ENCODE measurements around the gene FBXO40. TPM values are rescaled to one million over a fixed set of nuclear protein-coding genes. Genes with fewer than 3 reads are reported as not detected.

FBXO40 gene
- polyA plus RNA-seq, 4 donors = 0.01 TPM; not detected in 3

DNA sequence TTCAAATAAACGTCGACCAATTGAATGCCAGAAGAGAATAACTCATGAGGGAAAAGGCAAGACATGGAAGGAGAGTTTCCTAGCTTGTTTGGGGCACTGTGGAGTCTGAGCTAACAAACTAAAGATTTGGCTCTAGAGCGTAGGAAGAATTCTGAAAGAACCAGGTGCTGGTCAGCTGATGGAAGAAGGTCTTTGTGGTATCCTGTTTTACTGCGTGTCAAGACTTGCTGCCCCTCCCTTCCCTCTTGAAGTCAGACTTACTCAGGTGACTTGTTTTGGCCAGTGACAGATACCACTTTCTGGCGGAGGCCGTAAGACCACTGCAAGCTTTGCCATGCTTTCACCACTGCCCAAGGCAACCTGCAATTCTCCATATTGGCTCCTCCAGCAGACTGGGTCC lies 68.2 kb downstream of the FBXO40 start:
- Histone ChIP-seq H3K4me3 (ENCODE audit: low read depth in 1 of 3, low read length in 3 of 3) (no peak overlapping the region), H3K27me3 (ENCODE audit: control insufficient read depth in 3 of 3, insufficient read depth in 3 of 3, low read length in 3 of 3) (no peaks in the 10 kb centered on the region), H3K9me3 (ENCODE audit: control insufficient read depth in 2 of 2, insufficient read depth in 1 of 2, low read depth in 1 of 2, low read length in 1 of 2) (no peaks in the 10 kb centered on the region), H3K27ac (ENCODE audit: low read depth in 1 of 3, low read length in 2 of 3) (peak overlapping the region in 1 of 3 donors; percentile 92), H3K36me3 (ENCODE audit: control insufficient read depth in 3 of 3, insufficient read depth in 2 of 3, low read depth in 1 of 3, low read length in 3 of 3) (peaks cover 14 to 23% (median 20%) of the 10 kb centered on the region in 3 donors), H3K4me1 (ENCODE audit: control insufficient read depth in 3 of 3, insufficient read depth in 2 of 3, low read depth in 1 of 3, low read length in 2 of 3) (no peaks in the 10 kb centered on the region)
- DNase-seq (no peak), FAIRE-seq (no peak)
- WGBS, 3 donors = 89 to 96% (median 89%) methylated on average over 6 of the region's 6 CpGs

DNA sequence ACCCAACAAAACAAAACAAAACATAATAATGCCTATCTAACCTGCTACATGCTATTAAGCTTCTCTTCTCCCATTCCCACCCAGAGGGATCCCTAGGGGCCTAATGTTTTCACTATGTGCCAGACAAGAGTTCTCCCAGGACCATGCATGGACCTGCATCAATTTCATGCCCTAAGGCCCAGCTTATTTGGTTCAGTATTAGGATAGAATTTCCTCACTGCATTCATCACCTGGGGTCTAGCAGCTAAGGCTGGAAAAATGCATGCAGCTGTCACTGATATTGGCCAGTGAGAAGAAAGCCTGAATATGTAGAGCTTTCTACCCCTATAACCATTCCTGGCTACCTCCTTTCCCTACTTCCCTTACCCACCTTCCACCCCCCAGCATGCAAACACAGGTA lies 69.6 kb downstream of the FBXO40 start:
- Histone ChIP-seq H3K9me3 (ENCODE audit: control insufficient read depth in 2 of 2, insufficient read depth in 1 of 2, low read depth in 1 of 2, low read length in 1 of 2) (no peaks in the 10 kb centered on the region), H3K4me3 (ENCODE audit: low read depth in 1 of 3, low read length in 3 of 3) (no peak overlapping the region), H3K27me3 (ENCODE audit: control insufficient read depth in 3 of 3, insufficient read depth in 3 of 3, low read length in 3 of 3) (no peaks in the 10 kb centered on the region), H3K27ac (ENCODE audit: low read depth in 1 of 3, low read length in 2 of 3) (no peak overlapping the region), H3K4me1 (ENCODE audit: control insufficient read depth in 3 of 3, insufficient read depth in 2 of 3, low read depth in 1 of 3, low read length in 2 of 3) (no peaks in the 10 kb centered on the region), H3K36me3 (ENCODE audit: control insufficient read depth in 3 of 3, insufficient read depth in 2 of 3, low read depth in 1 of 3, low read length in 3 of 3) (peaks cover 17 to 32% (median 24%) of the 10 kb centered on the region in 3 donors)
- FAIRE-seq (no peak), DNase-seq (no peak)

DNA sequence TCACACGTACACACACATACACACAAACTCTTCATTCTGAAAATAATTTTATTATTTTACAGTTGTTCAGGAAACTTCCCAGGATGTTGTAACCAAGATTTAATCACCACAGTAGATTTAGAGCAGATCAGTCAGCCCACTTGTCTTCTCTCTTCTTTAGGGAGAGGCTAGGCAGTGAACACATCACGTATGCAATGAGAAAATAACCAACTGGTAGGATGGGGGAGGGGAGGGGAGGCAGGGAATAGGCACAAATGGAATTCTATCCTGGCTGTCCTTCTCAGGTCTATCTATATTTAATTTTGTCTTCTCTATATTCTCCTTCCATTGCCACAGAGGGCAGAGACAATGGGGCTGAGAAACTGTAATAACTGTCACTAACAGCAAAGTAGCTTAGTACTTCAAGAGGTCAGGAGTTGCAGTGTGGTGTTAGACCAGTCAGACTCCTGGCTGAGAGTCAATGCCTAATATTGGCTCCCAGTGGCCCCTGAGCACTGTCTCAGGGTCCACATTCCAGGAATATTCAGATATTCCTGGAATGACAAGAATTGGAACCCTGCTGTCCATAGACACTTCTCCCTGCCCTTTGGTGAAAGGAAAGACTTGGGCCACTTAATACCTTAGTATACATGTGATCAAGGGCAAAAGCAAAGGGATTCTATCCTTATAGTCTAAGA lies 70.1 kb downstream of the FBXO40 start:
- no peaks in the 10 kb centered on the region for H3K4me1 ChIP-seq (ENCODE audit: control insufficient read depth in 3 of 3, insufficient read depth in 2 of 3, low read depth in 1 of 3, low read length in 2 of 3)
- DNase-seq (no peak), FAIRE-seq (no peak)
- H3K36me3 ChIP-seq (ENCODE audit: control insufficient read depth in 3 of 3, insufficient read depth in 2 of 3, low read depth in 1 of 3, low read length in 3 of 3) = peaks cover 17 to 34% (median 28%) of the 10 kb centered on the region in 3 donors
- 47 to 85% (median 62%) methylated on average over 2 of the region's 2 CpGs for WGBS, 3 donors
- H3K27ac ChIP-seq (ENCODE audit: low read depth in 1 of 3, low read length in 2 of 3) = no peak overlapping the region
- no peaks in the 10 kb centered on the region for H3K9me3 ChIP-seq (ENCODE audit: control insufficient read depth in 2 of 2, insufficient read depth in 1 of 2, low read depth in 1 of 2, low read length in 1 of 2)
- H3K27me3 ChIP-seq (ENCODE audit: control insufficient read depth in 3 of 3, insufficient read depth in 3 of 3, low read length in 3 of 3) = no peaks in the 10 kb centered on the region
- no peak overlapping the region for H3K4me3 ChIP-seq (ENCODE audit: low read depth in 1 of 3, low read length in 3 of 3)

DNA sequence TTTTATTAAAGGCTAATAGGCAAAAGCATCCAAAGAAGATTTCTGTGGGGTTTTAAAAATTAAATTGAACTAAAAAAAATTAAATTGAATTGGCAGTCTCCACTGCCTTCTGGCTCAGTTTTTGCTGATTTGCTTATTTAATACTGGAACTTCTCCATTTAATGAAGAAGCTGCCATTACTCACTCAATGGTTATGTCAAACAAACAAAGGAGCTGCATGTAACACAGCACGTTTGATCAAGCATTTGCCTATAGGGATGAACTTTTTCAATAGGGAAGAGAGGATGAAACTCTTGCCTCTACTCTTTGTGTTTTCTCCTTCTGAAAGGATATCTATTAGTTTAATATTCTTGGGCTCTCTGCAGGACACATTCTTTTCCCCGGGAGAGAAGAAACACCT lies 72.3 kb downstream of the FBXO40 start:
- Histone ChIP-seq H3K4me3 (ENCODE audit: low read depth in 1 of 3, low read length in 3 of 3) (no peak overlapping the region), H3K36me3 (ENCODE audit: control insufficient read depth in 3 of 3, insufficient read depth in 2 of 3, low read depth in 1 of 3, low read length in 3 of 3) (peaks cover 17 to 38% (median 31%) of the 10 kb centered on the region in 3 donors), H3K27me3 (ENCODE audit: control insufficient read depth in 3 of 3, insufficient read depth in 3 of 3, low read length in 3 of 3) (no peaks in the 10 kb centered on the region), H3K9me3 (ENCODE audit: control insufficient read depth in 2 of 2, insufficient read depth in 1 of 2, low read depth in 1 of 2, low read length in 1 of 2) (no peaks in the 10 kb centered on the region), H3K27ac (ENCODE audit: low read depth in 1 of 3, low read length in 2 of 3) (no peak overlapping the region), H3K4me1 (ENCODE audit: control insufficient read depth in 3 of 3, insufficient read depth in 2 of 3, low read depth in 1 of 3, low read length in 2 of 3) (no peaks in the 10 kb centered on the region)
- DNase-seq (no peak), FAIRE-seq (no peak)
- 61 to 67% (median 61%) methylated on average over 2 of the region's 2 CpGs for WGBS, 3 donors

DNA sequence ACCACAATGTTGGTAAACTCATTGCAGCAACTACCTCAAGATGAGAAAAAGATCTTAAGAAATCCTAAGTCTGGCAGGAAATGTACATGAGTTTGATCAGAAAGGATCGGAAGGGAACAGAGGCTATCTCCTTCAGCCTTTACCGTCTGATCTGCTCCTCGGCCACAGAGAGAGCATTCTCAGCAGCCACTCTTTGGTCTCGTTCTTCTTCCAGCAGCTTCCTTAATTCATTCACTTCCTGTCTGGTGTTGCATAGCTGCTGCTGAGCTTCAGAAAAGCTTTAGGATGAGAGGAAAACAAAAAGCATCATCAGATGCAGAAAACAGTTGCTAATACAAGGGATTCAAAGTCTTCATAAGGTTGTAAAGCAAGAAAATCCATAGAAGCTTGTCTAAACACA lies 74.2 kb downstream of the FBXO40 start:
- Histone ChIP-seq H3K9me3 (ENCODE audit: control insufficient read depth in 2 of 2, insufficient read depth in 1 of 2, low read depth in 1 of 2, low read length in 1 of 2) (no peaks in the 10 kb centered on the region), H3K27me3 (ENCODE audit: control insufficient read depth in 3 of 3, insufficient read depth in 3 of 3, low read length in 3 of 3) (no peaks in the 10 kb centered on the region), H3K36me3 (ENCODE audit: control insufficient read depth in 3 of 3, insufficient read depth in 2 of 3, low read depth in 1 of 3, low read length in 3 of 3) (peaks cover 17 to 40% (median 30%) of the 10 kb centered on the region in 3 donors), H3K4me1 (ENCODE audit: control insufficient read depth in 3 of 3, insufficient read depth in 2 of 3, low read depth in 1 of 3, low read length in 2 of 3) (no peaks in the 10 kb centered on the region), H3K4me3 (ENCODE audit: low read depth in 1 of 3, low read length in 3 of 3) (no peak overlapping the region), H3K27ac (ENCODE audit: low read depth in 1 of 3, low read length in 2 of 3) (peak overlapping the region in 1 of 3 donors; percentile 17)
- WGBS, 3 donors = 86 to 98% (median 92%) methylated on average over 4 of the region's 4 CpGs
- DNase-seq = no peak
- no peak for FAIRE-seq

DNA sequence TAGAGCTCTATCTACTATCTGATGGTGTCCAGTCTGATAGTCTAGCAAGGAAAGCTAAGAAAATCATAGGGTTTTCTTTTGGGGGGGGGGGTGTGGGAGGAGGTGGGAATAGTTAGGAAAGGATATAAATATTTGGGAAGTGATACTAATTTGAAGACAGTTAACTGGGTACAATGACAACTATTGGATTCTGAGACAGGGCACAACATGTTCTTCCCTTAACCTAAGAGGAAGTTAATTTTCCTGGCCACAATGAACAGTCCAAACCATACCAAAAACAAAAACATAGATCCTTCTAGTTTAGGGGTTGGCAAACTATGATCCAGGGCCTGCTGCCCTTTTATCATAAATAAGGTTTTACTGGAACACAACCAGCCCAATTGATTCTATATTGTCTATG lies 77.5 kb downstream of the FBXO40 start:
- DNase-seq = no peak
- H3K27ac ChIP-seq (ENCODE audit: low read depth in 1 of 3, low read length in 2 of 3) = no peak overlapping the region
- H3K9me3 ChIP-seq (ENCODE audit: control insufficient read depth in 2 of 2, insufficient read depth in 1 of 2, low read depth in 1 of 2, low read length in 1 of 2) = no peaks in the 10 kb centered on the region
- no peak overlapping the region for H3K4me3 ChIP-seq (ENCODE audit: low read depth in 1 of 3, low read length in 3 of 3)
- H3K36me3 ChIP-seq (ENCODE audit: control insufficient read depth in 3 of 3, insufficient read depth in 2 of 3, low read depth in 1 of 3, low read length in 3 of 3) = peaks cover 5 to 32% (median 22%) of the 10 kb centered on the region in 3 donors
- H3K4me1 ChIP-seq (ENCODE audit: control insufficient read depth in 3 of 3, insufficient read depth in 2 of 3, low read depth in 1 of 3, low read length in 2 of 3) = no peaks in the 10 kb centered on the region
- FAIRE-seq = no peak
- H3K27me3 ChIP-seq (ENCODE audit: control insufficient read depth in 3 of 3, insufficient read depth in 3 of 3, low read length in 3 of 3) = no peaks in the 10 kb centered on the region

DNA sequence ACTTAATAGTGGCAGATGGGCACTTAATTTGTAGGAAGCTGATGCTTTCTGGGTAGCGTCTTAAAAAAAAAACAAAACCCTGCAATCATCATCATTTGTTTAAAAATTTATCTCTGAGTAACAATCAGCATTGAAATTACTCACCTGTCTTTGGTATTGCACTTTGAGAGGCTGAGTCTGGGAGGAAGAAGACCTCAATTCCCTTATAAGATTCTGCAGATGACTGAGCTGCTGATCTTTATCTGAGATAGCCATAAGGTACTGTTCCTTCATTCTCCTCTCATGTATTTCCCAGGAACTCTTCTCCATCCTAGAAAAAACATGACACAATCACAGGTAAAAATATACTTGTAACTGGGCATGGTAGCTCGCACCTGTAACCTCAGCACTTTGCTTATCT lies 84.0 kb downstream of the FBXO40 start:
- no peak for FAIRE-seq
- H3K27me3 ChIP-seq (ENCODE audit: control insufficient read depth in 3 of 3, insufficient read depth in 3 of 3, low read length in 3 of 3) = no peaks in the 10 kb centered on the region
- no peak overlapping the region for H3K4me3 ChIP-seq (ENCODE audit: low read depth in 1 of 3, low read length in 3 of 3)
- no peak overlapping the region for H3K27ac ChIP-seq (ENCODE audit: low read depth in 1 of 3, low read length in 2 of 3)
- no peak for DNase-seq
- H3K9me3 ChIP-seq (ENCODE audit: control insufficient read depth in 2 of 2, insufficient read depth in 1 of 2, low read depth in 1 of 2, low read length in 1 of 2) = no peaks in the 10 kb centered on the region
- H3K36me3 ChIP-seq (ENCODE audit: control insufficient read depth in 3 of 3, insufficient read depth in 2 of 3, low read depth in 1 of 3, low read length in 3 of 3) = peaks cover 10 to 34% (median 17%) of the 10 kb centered on the region in 3 donors
- 95 to 100% (median 96%) methylated on average over 2 of the region's 2 CpGs for WGBS, 3 donors
- H3K4me1 ChIP-seq (ENCODE audit: control insufficient read depth in 3 of 3, insufficient read depth in 2 of 3, low read depth in 1 of 3, low read length in 2 of 3) = no peaks in the 10 kb centered on the region
